OCI-LY3 (cell line): ENCODE data around the gene CFI.

Experiments used
- CTCF ChIP-seq: fragments of 200-600, 300-600 bp; sonication (generic); IDR thresholded peaks from 2 replicates; pipeline ENCODE4 v1.5.1; 2014; ENCODE audit warnings: antibody characterized with exemption, low read length, low read depth
- EZH2phosphoT487 ChIP-seq: fragments of 200-600 bp; shearing (Covaris generic); IDR thresholded peaks from 2 replicates; pipeline ENCODE4 v1.6.1; 2018; ENCODE audit warnings: antibody characterized with exemption, mixed run types, low read depth

DNA sequence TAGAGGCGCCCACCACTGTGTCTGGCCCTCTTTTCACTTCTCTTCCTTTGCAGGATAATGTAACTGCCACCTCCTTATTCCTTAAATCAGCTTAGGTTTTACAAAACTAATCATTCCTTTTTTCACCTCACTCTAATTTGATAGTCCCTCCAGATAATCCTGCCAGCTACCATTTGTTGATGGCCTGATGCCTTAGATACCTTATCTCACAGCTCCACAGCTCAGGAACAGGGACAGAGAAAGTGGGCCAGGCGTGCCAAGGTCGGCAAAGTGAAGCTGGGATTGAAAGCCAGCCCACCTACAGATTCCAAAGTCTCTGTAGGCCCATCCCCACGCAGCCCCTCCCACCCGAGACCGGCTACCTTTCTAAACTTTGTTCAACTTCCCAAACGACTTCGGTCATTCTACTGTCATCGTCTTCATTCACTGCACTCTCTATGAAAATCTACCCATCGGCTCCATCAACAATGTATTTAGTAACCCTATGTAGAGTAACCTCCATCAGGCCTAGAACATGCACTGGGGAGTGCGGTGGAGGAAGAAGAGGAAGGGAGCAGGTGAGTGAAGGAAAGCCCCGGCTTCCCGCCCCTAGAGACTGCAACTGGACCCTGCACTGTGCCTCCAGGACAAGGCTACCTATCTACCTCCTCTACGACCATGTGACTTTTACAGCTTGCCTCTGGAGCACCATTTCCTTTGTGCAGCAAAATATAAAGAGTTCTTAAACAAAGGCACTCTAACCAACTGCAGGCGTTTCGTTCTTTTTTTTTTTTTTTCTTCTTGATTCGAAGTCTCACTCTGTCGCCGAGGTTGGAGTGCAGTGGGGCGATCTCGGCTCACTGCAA, 100.0 kb downstream of the CFI start:
- TF ChIP-seq CTCF: no peak
- TF ChIP-seq EZH2phosphoT487: no peak
